ENCODE data around the gene SPTLC2.
"Not testable (repeated sequence)": the region's sequence is repeated elsewhere in the genome, so short reads cannot be mapped to it uniquely, and the experiment has no call there.

Gene SPTLC2

GRCh38 chr14:77554207-77554606 is 62.2 kb downstream of the SPTLC2 start:
- H3K4me3 ChIP-seq (ENCODE audit: low read length): no peak overlapping the region
- TF ChIP-seq CTCF (conservative IDR thresholded peaks at IDR 0.05; ENCODE audit: low read depth, low read length): no peak
- DNase-seq (ENCODE audit: low read depth): no peak

GRCh38 chr14:77549451-77549850 is 67.0 kb downstream of the SPTLC2 start:
- no peak for TF ChIP-seq CTCF (conservative IDR thresholded peaks at IDR 0.05; ENCODE audit: low read depth, low read length)
- no peak for DNase-seq (ENCODE audit: low read depth)

GRCh38 chr14:77547512-77548180 is 68.8 kb downstream of the SPTLC2 start:
- TF ChIP-seq CTCF (conservative IDR thresholded peaks at IDR 0.05; ENCODE audit: low read depth, low read length): peak; percentile 19

More at GRCh38 chr14:77549451-77549850, 67.0 kb downstream of the SPTLC2 start:
- H3K4me3 ChIP-seq (ENCODE audit: low read length): no peak overlapping the region

GRCh38 chr14:77545171-77545570 is 71.3 kb downstream of the SPTLC2 start:
- H3K4me3 ChIP-seq (ENCODE audit: low read length); DNase-seq (ENCODE audit: low read depth): not testable (repeated sequence)

More at GRCh38 chr14:77547512-77548180, 68.8 kb downstream of the SPTLC2 start:
- H3K4me3 ChIP-seq (ENCODE audit: low read length): no peak overlapping the region
- DNase-seq (ENCODE audit: low read depth): no peak

- H3K4me3 ChIP-seq (ENCODE audit: low read length): no peak overlapping the region
- no peak for TF ChIP-seq CTCF (conservative IDR thresholded peaks at IDR 0.05; ENCODE audit: low read depth, low read length)
- DNase-seq (ENCODE audit: low read depth): no peak
These were observed 71.9 kb downstream of the SPTLC2 start for GRCh38 chr14:77544571-77544970.

GRCh38 chr14:77543637-77544334 is 72.7 kb downstream of the SPTLC2 start:
- DNase-seq (ENCODE audit: low read depth): no peak
- no peak for TF ChIP-seq CTCF (conservative IDR thresholded peaks at IDR 0.05; ENCODE audit: low read depth, low read length)
- H3K4me3 ChIP-seq (ENCODE audit: low read length): no peak overlapping the region

GRCh38 chr14:77543240-77543551 is 73.2 kb downstream of the SPTLC2 start:
- no peak overlapping the region for H3K4me3 ChIP-seq (ENCODE audit: low read length)
- DNase-seq (ENCODE audit: low read depth): no peak
- no peak for TF ChIP-seq CTCF (conservative IDR thresholded peaks at IDR 0.05; ENCODE audit: low read depth, low read length)
